ENCODE results near the gene DYNLRB1.
"Not testable (repeated sequence)": the region's sequence is repeated elsewhere in the genome, so short reads cannot be mapped to it uniquely, and the experiment has no call there.

DYNLRB1 gene

GRCh38 chr20:34516247-34517113, at the start of gene DYNLRB1:
Gene DYNLRB1 (plus strand): TSS chr20:34516422. CDS start chr20:34516459, 37 bp downstream.
- Mint-ChIP-seq H3K27me3 (no peaks in the 10 kb centered on the region), H3K4me1 (peaks cover 27% of the 10 kb centered on the region), H3K9me3 (no peaks in the 10 kb centered on the region), H3K27ac (peak within 1 kb of the TSS; percentile 98), H3K4me3 (peak within 1 kb of the TSS; percentile 99), H3K36me3 (no peaks in the 10 kb centered on the region)
- ATAC-seq (ENCODE audit: low read depth) (peak; percentile 79), DNase-seq (ENCODE audit: low spot score in 2 of 2) (peak; percentile 90 to 96)

GRCh38 chr20:34468951-34469350, 47.3 kb upstream of the DYNLRB1 start:
- Mint-ChIP-seq H3K4me3 (no peak overlapping the region), H3K4me1 (no peaks in the 10 kb centered on the region), H3K27ac (no peak overlapping the region), H3K27me3 (no peaks in the 10 kb centered on the region), H3K9me3 (no peaks in the 10 kb centered on the region), H3K36me3 (peaks cover 22% of the 10 kb centered on the region)
- DNase-seq (ENCODE audit: low spot score in 2 of 2) (no peak), ATAC-seq (ENCODE audit: low read depth) (no peak)

- ATAC-seq (ENCODE audit: low read depth), result no peak
- no peaks in the 10 kb centered on the region for H3K9me3 Mint-ChIP-seq
- no peak overlapping the region for H3K27ac Mint-ChIP-seq
- peaks cover 6% of the 10 kb centered on the region for H3K4me1 Mint-ChIP-seq
- peaks cover 20% of the 10 kb centered on the region for H3K36me3 Mint-ChIP-seq
- no peak for DNase-seq (ENCODE audit: low spot score in 2 of 2)
- H3K27me3 Mint-ChIP-seq, result no peaks in the 10 kb centered on the region
- H3K4me3 Mint-ChIP-seq, result no peak overlapping the region
Observed at GRCh38 chr20:34472246-34472925, 43.8 kb upstream of the DYNLRB1 start.

- Mint-ChIP-seq H3K27ac (no peak overlapping the region), H3K36me3 (peaks cover 20% of the 10 kb centered on the region), H3K9me3 (no peaks in the 10 kb centered on the region), H3K4me1 (peaks cover 6% of the 10 kb centered on the region), H3K27me3 (no peaks in the 10 kb centered on the region), H3K4me3 (no peak overlapping the region)
- peak in 1 of 2 donors; percentile 11 for DNase-seq (ENCODE audit: low spot score in 2 of 2)
- ATAC-seq (ENCODE audit: low read depth), result peak; percentile 66
Observed at GRCh38 chr20:34473262-34473883, 42.8 kb upstream of the DYNLRB1 start.

GRCh38 chr20:34475979-34476736, 40.1 kb upstream of the DYNLRB1 start:
- DNase-seq (ENCODE audit: low spot score in 2 of 2) (peak; percentile 28 to 43), ATAC-seq (ENCODE audit: low read depth) (peak; percentile 88)
- Mint-ChIP-seq H3K36me3 (peaks cover 23% of the 10 kb centered on the region), H3K4me3 (no peak overlapping the region), H3K4me1 (peaks cover 6% of the 10 kb centered on the region), H3K27me3 (no peaks in the 10 kb centered on the region), H3K9me3 (no peaks in the 10 kb centered on the region), H3K27ac (peak overlapping the region; percentile 60)

GRCh38 chr20:34479627-34480026, 36.6 kb upstream of the DYNLRB1 start:
- no peak overlapping the region for H3K27ac Mint-ChIP-seq
- no peak for ATAC-seq (ENCODE audit: low read depth)
- H3K9me3 Mint-ChIP-seq, result peaks cover 2% of the 10 kb centered on the region
- H3K27me3 Mint-ChIP-seq, result no peaks in the 10 kb centered on the region
- H3K36me3 Mint-ChIP-seq, result peaks cover 33% of the 10 kb centered on the region
- no peak overlapping the region for H3K4me3 Mint-ChIP-seq
- peaks cover 6% of the 10 kb centered on the region for H3K4me1 Mint-ChIP-seq
- DNase-seq (ENCODE audit: low spot score in 2 of 2), result no peak

- DNase-seq (ENCODE audit: low spot score in 2 of 2); H3K27me3 Mint-ChIP-seq; H3K4me3 Mint-ChIP-seq; H3K4me1 Mint-ChIP-seq; ATAC-seq (ENCODE audit: low read depth); H3K9me3 Mint-ChIP-seq; H3K27ac Mint-ChIP-seq: not testable (repeated sequence)
- H3K36me3 Mint-ChIP-seq, result peaks cover 33% of the 10 kb centered on the region
Observed at GRCh38 chr20:34482154-34482553, 34.1 kb upstream of the DYNLRB1 start.

GRCh38 chr20:34483585-34484220, 32.5 kb upstream of the DYNLRB1 start:
- peaks cover 37% of the 10 kb centered on the region for H3K36me3 Mint-ChIP-seq
- not testable (repeated sequence) for H3K4me3 Mint-ChIP-seq; H3K27me3 Mint-ChIP-seq; H3K9me3 Mint-ChIP-seq; ATAC-seq (ENCODE audit: low read depth); H3K4me1 Mint-ChIP-seq; DNase-seq (ENCODE audit: low spot score in 2 of 2); H3K27ac Mint-ChIP-seq

GRCh38 chr20:34485068-34485634, 31.1 kb upstream of the DYNLRB1 start:
- no peak overlapping the region for H3K27ac Mint-ChIP-seq
- H3K36me3 Mint-ChIP-seq, result peaks cover 34% of the 10 kb centered on the region
- no peaks in the 10 kb centered on the region for H3K4me1 Mint-ChIP-seq
- ATAC-seq (ENCODE audit: low read depth) (no peak), DNase-seq (ENCODE audit: low spot score in 2 of 2) (no peak)
- H3K4me3 Mint-ChIP-seq, result no peak overlapping the region
- peaks cover 2% of the 10 kb centered on the region for H3K9me3 Mint-ChIP-seq
- H3K27me3 Mint-ChIP-seq, result no peaks in the 10 kb centered on the region

- H3K36me3 Mint-ChIP-seq, result peaks cover 37% of the 10 kb centered on the region
- H3K4me1 Mint-ChIP-seq, result peaks cover 13% of the 10 kb centered on the region
- DNase-seq (ENCODE audit: low spot score in 2 of 2) (no peak), ATAC-seq (ENCODE audit: low read depth) (no peak)
- no peak overlapping the region for H3K27ac Mint-ChIP-seq
- H3K27me3 Mint-ChIP-seq, result no peaks in the 10 kb centered on the region
- no peaks in the 10 kb centered on the region for H3K9me3 Mint-ChIP-seq
- H3K4me3 Mint-ChIP-seq, result no peak overlapping the region
Observed at GRCh38 chr20:34491226-34491931, 24.8 kb upstream of the DYNLRB1 start.

GRCh38 chr20:34491932-34492509, 24.2 kb upstream of the DYNLRB1 start:
- H3K36me3 Mint-ChIP-seq, result peaks cover 39% of the 10 kb centered on the region
- peaks cover 13% of the 10 kb centered on the region for H3K4me1 Mint-ChIP-seq
- DNase-seq (ENCODE audit: low spot score in 2 of 2), result no peak
- no peak for ATAC-seq (ENCODE audit: low read depth)
- H3K9me3 Mint-ChIP-seq, result no peaks in the 10 kb centered on the region
- H3K27ac Mint-ChIP-seq, result no peak overlapping the region
- H3K4me3 Mint-ChIP-seq, result no peak overlapping the region
- no peaks in the 10 kb centered on the region for H3K27me3 Mint-ChIP-seq

GRCh38 chr20:34493646-34494045, 22.6 kb upstream of the DYNLRB1 start:
- Mint-ChIP-seq H3K27me3 (no peaks in the 10 kb centered on the region), H3K27ac (no peak overlapping the region), H3K4me3 (no peak overlapping the region), H3K9me3 (peaks cover 7% of the 10 kb centered on the region), H3K4me1 (peaks cover 13% of the 10 kb centered on the region), H3K36me3 (peaks cover 48% of the 10 kb centered on the region)
- ATAC-seq (ENCODE audit: low read depth) (no peak), DNase-seq (ENCODE audit: low spot score in 2 of 2) (no peak)

All from memory B cell (primary cell).